ACC112 (cell line): ENCODE data around the gene CD244.

ENCODE experiments used
- H2AFZ ChIP-seq: fragments of 200-600 bp; sonication (generic); one replicate; pipeline ENCODE4 v1.6.0; 2017; ENCODE audit warnings: antibody characterized with exemption, low read length; ENCODE audit not compliant: unreplicated experiment
- H3K27ac ChIP-seq: fragments of 200-600 bp; sonication (generic); 2 replicates; pipeline ENCODE4 v1.5.1; 2014; ENCODE audit warnings: low read depth, mild to moderate bottlenecking, antibody characterized with exemption, low read length, moderate library complexity
- H3K27me3 ChIP-seq: fragments of 200-600 bp; sonication (generic); 2 replicates; pipeline ENCODE4 v1.6.1; 2014; ENCODE audit warnings: mild to moderate bottlenecking, antibody characterized with exemption, low read length, moderate library complexity, mixed read lengths; ENCODE audit not compliant: insufficient read depth
- H3K36me3 ChIP-seq: fragments of 200-600 bp; sonication (generic); 2 replicates; pipeline ENCODE4 v1.6.1; 2016; ENCODE audit warnings: mild to moderate bottlenecking, antibody characterized with exemption, low read length, moderate library complexity, mixed read lengths; ENCODE audit not compliant: insufficient read depth
- H3K4me1 ChIP-seq: fragments of 200-600 bp; sonication (generic); one replicate; pipeline ENCODE4 v1.6.1; 2016; ENCODE audit warnings: low read length, mixed read lengths; ENCODE audit not compliant: insufficient read depth, unreplicated experiment, control insufficient read depth
- H3K4me3 ChIP-seq: fragments of 200-600 bp; sonication (generic); 2 replicates; pipeline ENCODE4 v1.5.1; 2014; ENCODE audit warnings: mild to moderate bottlenecking, low read depth, low read length
- H3K79me2 ChIP-seq: fragments of 200-600 bp; sonication (generic); one replicate; pipeline ENCODE4 v1.6.0; 2016; ENCODE audit warnings: low read length; ENCODE audit not compliant: control insufficient read depth, unreplicated experiment, insufficient read depth

The CD244 gene

DNA sequence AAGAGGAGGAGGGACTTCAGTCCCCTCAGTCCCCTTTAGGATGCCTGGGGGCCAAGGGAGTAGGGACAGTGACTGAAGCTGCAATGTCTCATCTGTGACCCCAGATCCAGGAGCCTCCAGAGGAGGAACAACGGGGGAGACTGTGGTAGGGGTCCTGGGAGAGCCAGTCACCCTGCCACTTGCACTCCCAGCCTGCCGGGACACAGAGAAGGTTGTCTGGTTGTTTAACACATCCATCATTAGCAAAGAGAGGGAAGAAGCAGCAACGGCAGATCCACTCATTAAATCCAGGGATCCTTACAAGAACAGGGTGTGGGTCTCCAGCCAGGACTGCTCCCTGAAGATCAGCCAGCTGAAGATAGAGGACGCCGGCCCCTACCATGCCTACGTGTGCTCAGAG is 48.4 kb downstream of the CD244 start:
- no peak overlapping the region for H3K27ac ChIP-seq
- no peaks in the 10 kb centered on the region for H3K79me2 ChIP-seq
- H3K4me1 ChIP-seq = no peaks in the 10 kb centered on the region
- H3K4me3 ChIP-seq = no peak overlapping the region
- H2AFZ ChIP-seq = no peak overlapping the region
- peaks cover 38% of the 10 kb centered on the region for H3K27me3 ChIP-seq
- no peaks in the 10 kb centered on the region for H3K36me3 ChIP-seq

DNA sequence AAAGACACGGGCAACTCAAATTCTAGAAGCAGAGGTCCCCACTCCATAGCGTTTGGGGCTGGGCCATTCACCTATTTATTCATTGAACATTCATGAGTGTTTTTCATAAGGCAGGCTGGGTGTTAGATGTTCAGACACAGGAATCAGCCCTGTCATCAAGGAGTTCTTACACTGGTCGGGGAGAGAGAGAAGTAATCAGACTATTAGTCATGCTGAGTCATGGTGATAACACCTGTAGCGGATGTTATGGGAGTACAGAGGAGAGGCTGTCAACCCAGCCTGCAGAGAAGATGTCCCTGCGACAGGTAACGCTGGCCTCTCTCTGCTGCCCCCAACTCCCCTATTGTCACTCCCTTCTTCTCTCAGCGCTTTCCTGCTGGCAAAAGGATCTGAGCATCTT is 49.5 kb downstream of the CD244 start:
- Histone ChIP-seq H3K36me3 (no peaks in the 10 kb centered on the region), H3K27ac (no peak overlapping the region), H3K27me3 (peaks cover 38% of the 10 kb centered on the region), H3K79me2 (no peaks in the 10 kb centered on the region), H2AFZ (no peak overlapping the region), H3K4me3 (no peak overlapping the region), H3K4me1 (no peaks in the 10 kb centered on the region)

DNA sequence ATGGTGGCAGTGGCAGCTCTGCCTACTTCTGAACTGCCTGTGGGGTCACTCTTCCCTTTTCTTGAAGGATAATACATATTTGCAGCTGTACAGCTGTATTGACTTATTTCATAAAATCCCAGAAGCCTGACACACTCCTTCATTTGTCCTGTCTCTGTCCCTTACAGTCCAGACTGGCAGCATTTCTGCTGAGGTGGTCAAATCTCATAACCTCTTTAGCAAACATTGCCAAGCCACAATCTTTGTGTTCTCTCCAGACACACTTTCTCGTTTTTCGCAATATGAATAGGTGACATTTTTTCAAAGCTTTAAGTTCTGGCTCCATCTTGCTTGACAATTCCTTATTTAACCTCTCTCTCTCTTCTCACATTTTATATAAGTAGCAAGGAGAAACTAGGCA is 51.5 kb downstream of the CD244 start:
- Histone ChIP-seq H3K4me1 (no peaks in the 10 kb centered on the region), H2AFZ (no peak overlapping the region), H3K36me3 (no peaks in the 10 kb centered on the region), H3K27me3 (peaks cover 22% of the 10 kb centered on the region), H3K79me2 (no peaks in the 10 kb centered on the region), H3K4me3 (no peak overlapping the region), H3K27ac (no peak overlapping the region)

- no peak overlapping the region for H2AFZ ChIP-seq
- H3K36me3 ChIP-seq = no peaks in the 10 kb centered on the region
- H3K4me1 ChIP-seq = no peaks in the 10 kb centered on the region
- peaks cover 16% of the 10 kb centered on the region for H3K27me3 ChIP-seq
- H3K27ac ChIP-seq = no peak overlapping the region
- H3K79me2 ChIP-seq = no peaks in the 10 kb centered on the region
- H3K4me3 ChIP-seq = no peak overlapping the region
Observed at GRCh38 chr1:160810486-160810885, 52.2 kb downstream of the CD244 start.

DNA sequence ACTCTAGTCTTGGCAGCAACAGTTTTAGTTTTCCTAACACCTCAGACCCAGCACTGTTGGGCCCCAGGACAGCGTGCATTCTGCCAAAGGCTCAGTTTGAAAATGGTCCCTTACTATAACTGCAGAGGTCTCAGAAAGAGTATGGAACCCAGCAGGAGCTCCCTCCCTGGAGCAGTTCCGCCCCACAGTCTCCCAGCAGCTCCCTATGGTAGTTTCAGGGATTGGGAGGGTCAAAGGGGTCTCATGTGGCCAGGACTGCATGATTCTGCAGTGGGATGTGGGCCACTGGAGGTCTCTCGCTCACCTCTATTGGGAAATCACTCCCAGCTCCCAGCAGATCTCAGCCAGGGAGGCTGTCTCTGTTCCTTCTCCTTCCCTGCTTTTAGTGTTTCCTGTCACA is 54.4 kb downstream of the CD244 start:
- Histone ChIP-seq H3K79me2 (no peaks in the 10 kb centered on the region), H3K27me3 (peaks cover 16% of the 10 kb centered on the region), H3K27ac (no peak overlapping the region), H3K4me3 (no peak overlapping the region), H3K36me3 (no peaks in the 10 kb centered on the region), H3K4me1 (no peaks in the 10 kb centered on the region), H2AFZ (no peak overlapping the region)

- Histone ChIP-seq H3K27ac (no peak overlapping the region), H2AFZ (no peak overlapping the region), H3K4me3 (no peak overlapping the region), H3K27me3 (peaks cover 16% of the 10 kb centered on the region), H3K79me2 (no peaks in the 10 kb centered on the region), H3K4me1 (no peaks in the 10 kb centered on the region), H3K36me3 (no peaks in the 10 kb centered on the region)
Observed at GRCh38 chr1:160807738-160808137, 54.9 kb downstream of the CD244 start.

- H2AFZ ChIP-seq = no peak overlapping the region
- no peaks in the 10 kb centered on the region for H3K79me2 ChIP-seq
- H3K4me1 ChIP-seq = no peaks in the 10 kb centered on the region
- no peak overlapping the region for H3K27ac ChIP-seq
- H3K4me3 ChIP-seq = no peak overlapping the region
- H3K36me3 ChIP-seq = no peaks in the 10 kb centered on the region
- peaks cover 15% of the 10 kb centered on the region for H3K27me3 ChIP-seq
Observed at GRCh38 chr1:160807247-160807646, 55.4 kb downstream of the CD244 start.

- no peak overlapping the region for H2AFZ ChIP-seq
- no peaks in the 10 kb centered on the region for H3K79me2 ChIP-seq
- H3K27me3 ChIP-seq = peaks cover 10% of the 10 kb centered on the region
- no peak overlapping the region for H3K27ac ChIP-seq
- H3K4me1 ChIP-seq = no peaks in the 10 kb centered on the region
- no peaks in the 10 kb centered on the region for H3K36me3 ChIP-seq
- H3K4me3 ChIP-seq = no peak overlapping the region
Observed at GRCh38 chr1:160806784-160807183, 55.9 kb downstream of the CD244 start.

DNA sequence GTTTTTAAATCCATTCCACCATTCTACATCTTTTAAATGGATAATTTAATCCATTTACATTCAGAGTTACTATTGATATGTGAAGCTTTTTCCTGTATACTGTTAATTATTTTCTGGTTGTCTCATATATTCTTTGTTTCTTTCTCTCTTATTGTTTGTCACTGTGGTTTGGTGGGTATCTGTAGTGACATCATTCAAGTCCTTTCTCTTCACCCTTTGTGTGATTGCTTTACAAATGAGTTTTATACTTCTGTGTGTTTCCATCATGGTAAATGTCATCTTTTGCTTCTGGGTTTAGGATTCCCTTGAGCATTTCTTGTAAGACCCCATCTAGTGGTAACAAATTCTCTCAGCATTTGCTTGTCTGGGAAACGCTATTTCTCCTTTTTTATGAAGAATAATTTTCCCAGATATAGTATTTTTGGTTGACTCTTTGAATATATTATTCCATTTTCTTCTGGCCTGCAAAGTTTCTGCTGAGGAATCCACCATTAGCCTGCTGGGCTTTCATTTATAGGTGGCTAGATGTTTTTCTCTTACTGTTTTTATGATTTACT is 56.5 kb downstream of the CD244 start:
- Histone ChIP-seq H3K79me2 (no peaks in the 10 kb centered on the region), H3K4me3 (no peak overlapping the region), H2AFZ (no peak overlapping the region), H3K4me1 (no peaks in the 10 kb centered on the region), H3K27ac (no peak overlapping the region), H3K36me3 (no peaks in the 10 kb centered on the region), H3K27me3 (peaks cover 4% of the 10 kb centered on the region; the same call in 1 of the 2 replicates)

GRCh38 chr1:160801836-160802580 is 60.7 kb downstream of the CD244 start:
- Histone ChIP-seq H2AFZ (no peak overlapping the region), H3K27me3 (peaks cover 23% of the 10 kb centered on the region), H3K79me2 (no peaks in the 10 kb centered on the region), H3K4me3 (no peak overlapping the region), H3K36me3 (no peaks in the 10 kb centered on the region), H3K4me1 (no peaks in the 10 kb centered on the region), H3K27ac (no peak overlapping the region)

DNA sequence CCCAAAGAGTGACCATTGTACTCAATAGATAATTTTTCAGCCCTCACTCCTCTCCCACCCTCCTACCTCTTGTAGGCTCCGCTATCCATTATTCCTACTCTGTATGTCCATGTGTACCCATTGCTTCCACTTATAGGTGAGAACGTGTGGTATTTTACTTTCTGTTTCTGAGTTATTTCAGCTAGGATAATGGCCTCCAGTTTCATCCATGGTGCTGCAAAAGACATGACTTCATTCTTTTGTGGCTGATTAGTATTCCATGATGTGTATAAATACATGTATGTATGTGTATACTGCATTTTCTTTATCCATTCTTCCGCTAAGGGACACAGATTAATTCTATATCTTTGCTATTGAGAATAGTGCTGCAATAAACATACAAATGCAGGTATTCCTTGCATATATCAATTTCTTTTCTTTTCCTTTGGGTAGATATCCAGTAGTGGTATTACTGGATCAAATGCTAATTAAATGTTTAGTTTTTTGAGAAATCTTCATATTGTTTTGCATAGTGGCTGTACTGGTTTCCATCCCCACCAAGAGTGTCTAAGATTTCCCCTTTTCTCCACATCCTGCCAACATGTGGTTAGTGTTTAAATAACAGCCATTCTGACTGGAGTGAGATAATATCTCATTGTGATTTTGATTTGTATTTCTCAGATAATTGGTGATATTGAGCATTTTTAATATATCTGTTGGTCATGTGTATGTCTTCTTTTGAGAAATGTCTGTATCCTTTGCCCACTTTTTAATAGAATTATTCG is 61.9 kb downstream of the CD244 start:
- no peaks in the 10 kb centered on the region for H3K4me1 ChIP-seq
- no peaks in the 10 kb centered on the region for H3K79me2 ChIP-seq

More for the DNA sequence above, 61.9 kb downstream of the CD244 start:
- Histone ChIP-seq H3K27ac (no peak overlapping the region), H3K27me3 (peaks cover 30% of the 10 kb centered on the region), H3K36me3 (no peaks in the 10 kb centered on the region), H3K4me3 (no peak overlapping the region), H2AFZ (no peak overlapping the region)
